GM18498 (cell line): ENCODE data around the gene PPP1R36.
A peak's percentile ranks its signal among the peaks of the same experiment; 100 is the strongest.
"Not testable (repeated sequence)": the region's sequence is repeated elsewhere in the genome, so short reads cannot be mapped to it uniquely, and the experiment has no call there.

Source experiments
- ATAC-seq: cut with Tn5 transposase; IDR thresholded peaks from one replicate; pipeline ENCODE4 v1.9.1; 2021; ENCODE audit warnings: mild to moderate bottlenecking, moderate library complexity; ENCODE audit not compliant: unreplicated experiment

The PPP1R36 gene

GRCh38 chr14:64517667-64518066, 32.1 kb upstream of the PPP1R36 start:
- ATAC-seq = not testable (repeated sequence)

GRCh38 chr14:64518229-64518628, 31.5 kb upstream of the PPP1R36 start:
- no peak for ATAC-seq

GRCh38 chr14:64520699-64521098, 29.1 kb upstream of the PPP1R36 start:
- no peak for ATAC-seq

GRCh38 chr14:64522591-64523355, 27.0 kb upstream of the PPP1R36 start:
- ATAC-seq = no peak

- ATAC-seq = no peak
Measured at GRCh38 chr14:64525354-64525753, 24.4 kb upstream of the PPP1R36 start.

GRCh38 chr14:64531567-64531966, 18.2 kb upstream of the PPP1R36 start:
- no peak for ATAC-seq

- ATAC-seq = no peak
Measured at GRCh38 chr14:64536488-64537245, 13.1 kb upstream of the PPP1R36 start.

GRCh38 chr14:64540208-64541202, 9.3 kb upstream of the PPP1R36 start, which contains the start of gene HSPA2:
Gene HSPA2, plus strand, starts transcription at chr14:64540741. Its CDS starts 109 bp downstream, at chr14:64540850.
- ATAC-seq = peak; percentile 94

GRCh38 chr14:64541261-64541971, 8.3 kb upstream of the PPP1R36 start:
- ATAC-seq = no peak

GRCh38 chr14:64541972-64542835, 7.6 kb upstream of the PPP1R36 start:
- no peak for ATAC-seq

GRCh38 chr14:64542836-64543201, 6.9 kb upstream of the PPP1R36 start:
- ATAC-seq = no peak

GRCh38 chr14:64544607-64545312, 5.0 kb upstream of the PPP1R36 start:
- ATAC-seq = no peak

- no peak for ATAC-seq
Measured at GRCh38 chr14:64549016-64549415, 745 bp upstream of the PPP1R36 start.

- no peak for ATAC-seq
Measured at GRCh38 chr14:64550621-64551333, 1.0 kb downstream of the PPP1R36 start.

GRCh38 chr14:64554556-64554955, 4.8 kb downstream of the PPP1R36 start:
- no peak for ATAC-seq

GRCh38 chr14:64556526-64556925, 6.8 kb downstream of the PPP1R36 start:
- no peak for ATAC-seq

- ATAC-seq = not testable (repeated sequence)
Measured at GRCh38 chr14:64558216-64558615, 8.5 kb downstream of the PPP1R36 start.

- ATAC-seq = no peak
Measured at GRCh38 chr14:64561631-64562030, 11.9 kb downstream of the PPP1R36 start.
